ENCODE data around the gene TRMT61A. TPM values are rescaled to one million over a fixed set of nuclear protein-coding genes. Genes with fewer than 3 reads are reported as not detected.
"Not testable (repeated sequence)": the region's sequence is repeated elsewhere in the genome, so short reads cannot be mapped to it uniquely, and the experiment has no call there.

TRMT61A gene
- total and polyA plus RNA-seq, 2 of the 13 experiments (the other 11 are each of a cell fraction or from before 2014, with no cell fraction given) = 6.5 to 13.6 TPM

DNA sequence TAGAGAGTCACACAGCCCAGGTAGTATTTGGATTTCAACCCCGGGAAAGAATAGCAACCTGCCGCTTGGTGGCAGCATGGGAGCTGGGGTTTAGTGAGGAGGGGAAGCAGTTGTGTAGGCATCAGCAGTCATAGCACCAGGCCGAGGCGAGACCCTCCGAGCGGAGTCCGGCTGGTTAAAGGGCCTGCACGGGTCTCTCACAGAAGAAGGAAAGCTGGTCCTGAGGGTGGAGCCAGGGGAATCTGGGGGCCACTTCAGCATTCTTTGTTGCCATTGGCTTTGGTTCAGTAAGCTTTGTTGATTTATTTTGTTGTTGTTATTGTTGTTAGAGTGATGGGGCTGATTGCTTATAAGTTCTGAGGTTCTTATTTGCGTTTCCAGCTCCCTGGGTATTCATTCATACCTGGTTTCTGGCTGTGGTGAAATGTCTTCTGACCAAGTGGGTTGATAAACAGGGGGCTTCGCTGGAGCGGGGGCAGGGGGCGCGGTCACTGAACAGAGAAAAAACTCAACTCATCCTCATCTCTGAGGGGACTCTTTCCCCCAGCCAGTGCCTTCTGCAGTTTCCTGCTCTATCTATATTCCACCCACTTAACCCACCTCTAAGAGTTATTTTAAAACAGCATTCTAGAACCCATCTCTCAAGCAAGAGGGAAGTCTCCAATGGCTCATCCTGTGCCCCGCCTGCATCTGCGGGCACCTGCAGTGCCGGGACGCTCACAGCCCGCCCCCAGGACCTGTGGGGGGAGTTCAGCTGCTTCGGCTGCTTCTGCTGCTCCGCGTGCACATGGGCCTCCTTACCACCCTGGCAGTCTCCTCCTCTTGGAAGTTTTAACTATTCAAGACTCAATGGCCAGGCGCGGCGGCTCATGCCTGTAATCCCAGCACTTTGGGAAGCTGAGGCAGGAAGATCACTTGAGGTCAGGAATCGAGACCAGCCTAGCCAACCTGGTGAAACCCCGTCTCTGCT lies 18.0 kb upstream of the TRMT61A start (continued):
- TF ChIP-seq, protein P1, sequence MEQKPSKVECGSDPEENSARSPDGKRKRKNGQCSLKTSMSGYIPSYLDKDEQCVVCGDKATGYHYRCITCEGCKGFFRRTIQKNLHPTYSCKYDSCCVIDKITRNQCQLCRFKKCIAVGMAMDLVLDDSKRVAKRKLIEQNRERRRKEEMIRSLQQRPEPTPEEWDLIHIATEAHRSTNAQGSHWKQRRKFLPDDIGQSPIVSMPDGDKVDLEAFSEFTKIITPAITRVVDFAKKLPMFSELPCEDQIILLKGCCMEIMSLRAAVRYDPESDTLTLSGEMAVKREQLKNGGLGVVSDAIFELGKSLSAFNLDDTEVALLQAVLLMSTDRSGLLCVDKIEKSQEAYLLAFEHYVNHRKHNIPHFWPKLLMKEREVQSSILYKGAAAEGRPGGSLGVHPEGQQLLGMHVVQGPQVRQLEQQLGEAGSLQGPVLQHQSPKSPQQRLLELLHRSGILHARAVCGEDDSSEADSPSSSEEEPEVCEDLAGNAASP (CRISPR knock-in tag; IDR thresholded peaks at IDR 0.05; ENCODE audit: borderline replicate concordance) = no peak
- TF ChIP-seq, protein P2, sequence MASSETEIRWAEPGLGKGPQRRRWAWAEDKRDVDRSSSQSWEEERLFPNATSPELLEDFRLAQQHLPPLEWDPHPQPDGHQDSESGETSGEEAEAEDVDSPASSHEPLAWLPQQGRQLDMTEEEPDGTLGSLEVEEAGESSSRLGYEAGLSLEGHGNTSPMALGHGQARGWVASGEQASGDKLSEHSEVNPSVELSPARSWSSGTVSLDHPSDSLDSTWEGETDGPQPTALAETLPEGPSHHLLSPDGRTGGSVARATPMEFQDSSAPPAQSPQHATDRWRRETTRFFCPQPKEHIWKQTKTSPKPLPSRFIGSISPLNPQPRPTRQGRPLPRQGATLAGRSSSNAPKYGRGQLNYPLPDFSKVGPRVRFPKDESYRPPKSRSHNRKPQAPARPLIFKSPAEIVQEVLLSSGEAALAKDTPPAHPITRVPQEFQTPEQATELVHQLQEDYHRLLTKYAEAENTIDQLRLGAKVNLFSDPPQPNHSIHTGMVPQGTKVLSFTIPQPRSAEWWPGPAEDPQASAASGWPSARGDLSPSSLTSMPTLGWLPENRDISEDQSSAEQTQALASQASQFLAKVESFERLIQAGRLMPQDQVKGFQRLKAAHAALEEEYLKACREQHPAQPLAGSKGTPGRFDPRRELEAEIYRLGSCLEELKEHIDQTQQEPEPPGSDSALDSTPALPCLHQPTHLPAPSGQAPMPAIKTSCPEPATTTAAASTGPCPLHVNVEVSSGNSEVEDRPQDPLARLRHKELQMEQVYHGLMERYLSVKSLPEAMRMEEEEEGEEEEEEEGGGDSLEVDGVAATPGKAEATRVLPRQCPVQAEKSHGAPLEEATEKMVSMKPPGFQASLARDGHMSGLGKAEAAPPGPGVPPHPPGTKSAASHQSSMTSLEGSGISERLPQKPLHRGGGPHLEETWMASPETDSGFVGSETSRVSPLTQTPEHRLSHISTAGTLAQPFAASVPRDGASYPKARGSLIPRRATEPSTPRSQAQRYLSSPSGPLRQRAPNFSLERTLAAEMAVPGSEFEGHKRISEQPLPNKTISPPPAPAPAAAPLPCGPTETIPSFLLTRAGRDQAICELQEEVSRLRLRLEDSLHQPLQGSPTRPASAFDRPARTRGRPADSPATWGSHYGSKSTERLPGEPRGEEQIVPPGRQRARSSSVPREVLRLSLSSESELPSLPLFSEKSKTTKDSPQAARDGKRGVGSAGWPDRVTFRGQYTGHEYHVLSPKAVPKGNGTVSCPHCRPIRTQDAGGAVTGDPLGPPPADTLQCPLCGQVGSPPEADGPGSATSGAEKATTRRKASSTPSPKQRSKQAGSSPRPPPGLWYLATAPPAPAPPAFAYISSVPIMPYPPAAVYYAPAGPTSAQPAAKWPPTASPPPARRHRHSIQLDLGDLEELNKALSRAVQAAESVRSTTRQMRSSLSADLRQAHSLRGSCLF (CRISPR knock-in tag; IDR thresholded peaks at IDR 0.05; ENCODE audit: borderline replicate concordance) = no peak
- no peak for TF ChIP-seq MXD4 (CRISPR knock-in tag; IDR thresholded peaks at IDR 0.05)

DNA sequence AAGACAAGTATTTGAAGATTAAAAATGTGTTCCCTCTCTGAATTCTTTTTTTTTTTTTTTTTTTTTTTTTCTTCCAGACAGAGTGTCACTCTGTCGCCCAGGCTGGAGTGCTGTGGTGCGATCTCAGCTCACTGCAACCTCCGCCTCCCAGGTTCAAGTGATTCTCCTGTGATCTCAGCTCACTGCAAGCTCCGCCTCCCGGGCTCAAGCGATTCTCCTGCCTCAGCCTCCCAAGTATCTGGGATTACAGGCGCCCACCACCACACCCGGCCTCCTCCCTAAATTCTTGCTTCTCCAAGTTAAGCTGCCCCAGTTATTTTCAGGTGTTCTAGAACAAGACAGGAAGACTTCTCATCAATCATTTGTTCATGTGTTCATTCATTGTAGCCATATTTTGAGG lies 16.8 kb upstream of the TRMT61A start:
- DNase-seq (ENCODE audit: low spot score); ATAC-seq; H3K27me3 ChIP-seq (ENCODE audit: control insufficient read depth in 1 of 2, insufficient read depth in 2 of 2, low read length in 2 of 2); H3K4me3 ChIP-seq (replicated peaks in 1 of 3; ENCODE audit: insufficient read depth in 1 of 3, low read depth in 2 of 3, low read length in 3 of 3); H4K20me1 ChIP-seq (ENCODE audit: insufficient read depth, low read length); H3K79me2 ChIP-seq (ENCODE audit: insufficient read depth, low read length); intact Hi-C loops (cut with micrococcal nuclease; ENCODE audit: unreplicated experiment); H3K4me2 ChIP-seq (ENCODE audit: low read depth, low read length); CTCF ChIA-PET (ENCODE audit: low intra/inter-chr PET ratio, low total read pairs); H3K9ac ChIP-seq (ENCODE audit: insufficient read depth, low read depth, low read length); H3K27ac ChIP-seq (ENCODE audit: extremely low read length, insufficient read depth, low read length); H2AFZ ChIP-seq (ENCODE audit: low read length); FAIRE-seq; in situ Hi-C loops (cut with HindIII; ENCODE audit: extremely low pct_ligation_motif_present, low pct_unique_long_range_greater_than_20kb); BruUV-seq (replicated peaks); H3K9me3 ChIP-seq (ENCODE audit: low read length); H3K36me3 ChIP-seq (replicated peaks in 1 of 2; ENCODE audit: control insufficient read depth in 1 of 2, insufficient read depth in 2 of 2, low read length in 2 of 2): not testable (repeated sequence)
- H3K4me1 ChIP-seq (ENCODE audit: insufficient read depth, low read length) = peaks cover 35% of the 10 kb centered on the region
- 97% methylated on average over 8 of the region's 8 CpGs for WGBS (ENCODE audit: low lambda C conversion rate)
- POLR2A ChIA-PET = interaction anchor here (0.6 kb wide), 1 partner anchor 15 kb away, joined by 3 read pairs; no protein-coding TSS in a partner anchor
